Measurements from ENCODE around the gene CCNY.

The CCNY gene

GRCh38 chr10:35506741-35507140, 170.4 kb downstream of the CCNY start:
- no peak overlapping the region for H2AK5ac ChIP-seq (ENCODE audit: low read length, severe bottlenecking)
- no peak overlapping the region for H3K9ac ChIP-seq (ENCODE audit: low read length)
- H3K9me3 ChIP-seq (ENCODE audit: control insufficient read depth, low read length), result no peaks in the 10 kb centered on the region
- no peak overlapping the region for H2BK120ac ChIP-seq (ENCODE audit: low read depth, low read length)
- H3K27ac ChIP-seq (ENCODE audit: low read length, poor library complexity, severe bottlenecking), result no peak overlapping the region
- no peak overlapping the region for H2AFZ ChIP-seq (ENCODE audit: low read depth, low read length)
- no peak overlapping the region for H3K23ac ChIP-seq (ENCODE audit: low read length in 2 of 2)
- H3K36me3 ChIP-seq (ENCODE audit: control insufficient read depth in 1 of 2, insufficient read depth in 2 of 2, low read depth in 1 of 2, low read length in 2 of 2), result peaks cover 10 to 27% of the 10 kb centered on the region in 2 experiments
- no peak for DNase-seq
- no peak overlapping the region for H3K18ac ChIP-seq (ENCODE audit: low read depth in 1 of 2, low read length in 2 of 2)
- H4K8ac ChIP-seq (ENCODE audit: low read length), result no peak overlapping the region
- H2BK5ac ChIP-seq (ENCODE audit: low read depth, low read length, poor library complexity, severe bottlenecking), result no peak overlapping the region
- H3K4me2 ChIP-seq (ENCODE audit: low read length, poor library complexity, severe bottlenecking), result no peak overlapping the region
- peaks cover 45% of the 10 kb centered on the region for H3K79me1 ChIP-seq (replicated peaks; ENCODE audit: low read length, poor library complexity, severe bottlenecking)
- no peak overlapping the region for H2BK15ac ChIP-seq (ENCODE audit: low read depth, poor library complexity, severe bottlenecking)
- no peak overlapping the region for H2BK12ac ChIP-seq (ENCODE audit: low read length in 2 of 2)
- H3K4me3 ChIP-seq (ENCODE audit: insufficient read depth in 1 of 2, low read depth in 1 of 2, low read length in 2 of 2), result no peak overlapping the region
- H3K27me3 ChIP-seq (ENCODE audit: control insufficient read depth in 1 of 2, insufficient read depth in 1 of 2, low read length in 2 of 2), result no peaks in the 10 kb centered on the region
- no peak overlapping the region for H3K4ac ChIP-seq (ENCODE audit: low read depth in 1 of 2, low read length in 2 of 2)
- peaks cover 3% of the 10 kb centered on the region for H3K4me1 ChIP-seq (ENCODE audit: control insufficient read depth, insufficient read depth, low read depth, low read length)
- no peak overlapping the region for H4K91ac ChIP-seq (ENCODE audit: low read length)
- H3K14ac ChIP-seq (ENCODE audit: low read length in 2 of 2), result no peak overlapping the region

DNA sequence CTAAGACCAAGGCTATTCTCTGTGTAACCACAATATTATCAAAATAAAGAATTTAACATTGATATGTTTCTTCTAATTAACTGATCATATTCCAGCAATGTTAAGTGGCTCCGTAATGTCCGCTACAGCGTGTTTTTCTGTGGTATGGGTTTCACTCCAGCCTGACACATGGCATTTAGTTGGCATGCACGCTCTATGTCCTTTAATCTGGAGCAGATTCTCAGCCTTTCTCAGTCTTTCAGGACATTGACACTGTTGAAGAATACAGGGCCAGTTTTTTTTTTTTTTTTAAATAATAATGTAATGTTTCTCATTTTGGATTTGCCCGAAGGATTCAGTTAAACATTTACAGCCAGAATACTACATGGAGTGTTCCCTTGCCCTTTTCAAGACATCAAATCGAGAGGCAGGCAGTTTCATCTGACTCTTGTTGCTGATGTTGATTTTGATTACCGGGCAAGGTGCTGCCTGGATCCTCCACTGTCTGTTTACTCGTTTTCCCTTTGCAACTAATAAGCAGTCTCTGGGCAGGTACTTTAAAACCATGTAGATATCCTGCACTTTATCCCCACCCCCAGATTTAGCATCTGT, 171.3 kb downstream of the CCNY start:
- Histone ChIP-seq H3K79me1 (replicated peaks; ENCODE audit: low read length, poor library complexity, severe bottlenecking) (peaks cover 50% of the 10 kb centered on the region), H2BK12ac (ENCODE audit: low read length in 2 of 2) (no peak overlapping the region), H3K4me2 (ENCODE audit: low read length, poor library complexity, severe bottlenecking) (no peak overlapping the region), H3K9ac (ENCODE audit: low read length) (no peak overlapping the region), H2BK15ac (ENCODE audit: low read depth, poor library complexity, severe bottlenecking) (no peak overlapping the region), H4K8ac (ENCODE audit: low read length) (no peak overlapping the region), H3K36me3 (ENCODE audit: control insufficient read depth in 1 of 2, insufficient read depth in 2 of 2, low read depth in 1 of 2, low read length in 2 of 2) (peaks cover 7 to 28% of the 10 kb centered on the region in 2 experiments), H4K91ac (ENCODE audit: low read length) (no peak overlapping the region), H3K4me1 (ENCODE audit: control insufficient read depth, insufficient read depth, low read depth, low read length) (peaks cover 3% of the 10 kb centered on the region), H3K27ac (ENCODE audit: low read length, poor library complexity, severe bottlenecking) (no peak overlapping the region), H2BK120ac (ENCODE audit: low read depth, low read length) (no peak overlapping the region), H3K27me3 (ENCODE audit: control insufficient read depth in 1 of 2, insufficient read depth in 1 of 2, low read length in 2 of 2) (no peaks in the 10 kb centered on the region), H3K4me3 (ENCODE audit: insufficient read depth in 1 of 2, low read depth in 1 of 2, low read length in 2 of 2) (no peak overlapping the region), H3K4ac (ENCODE audit: low read depth in 1 of 2, low read length in 2 of 2) (no peak overlapping the region), H2BK5ac (ENCODE audit: low read depth, low read length, poor library complexity, severe bottlenecking) (no peak overlapping the region), H3K9me3 (ENCODE audit: control insufficient read depth, low read length) (no peaks in the 10 kb centered on the region), H3K18ac (ENCODE audit: low read depth in 1 of 2, low read length in 2 of 2) (no peak overlapping the region), H2AK5ac (ENCODE audit: low read length, severe bottlenecking) (no peak overlapping the region), H3K14ac (ENCODE audit: low read length in 2 of 2) (no peak overlapping the region), H2AFZ (ENCODE audit: low read depth, low read length) (no peak overlapping the region), H3K23ac (ENCODE audit: low read length in 2 of 2) (no peak overlapping the region)
- no peak for DNase-seq
- 98% methylated on average over 8 of the region's 8 CpGs for WGBS

- Histone ChIP-seq H3K4me2 (ENCODE audit: low read length, poor library complexity, severe bottlenecking) (no peak overlapping the region), H2BK5ac (ENCODE audit: low read depth, low read length, poor library complexity, severe bottlenecking) (no peak overlapping the region), H2AK5ac (ENCODE audit: low read length, severe bottlenecking) (no peak overlapping the region), H2BK15ac (ENCODE audit: low read depth, poor library complexity, severe bottlenecking) (no peak overlapping the region), H3K4me3 (ENCODE audit: insufficient read depth in 1 of 2, low read depth in 1 of 2, low read length in 2 of 2) (no peak overlapping the region), H3K27me3 (ENCODE audit: control insufficient read depth in 1 of 2, insufficient read depth in 1 of 2, low read length in 2 of 2) (no peaks in the 10 kb centered on the region), H3K18ac (ENCODE audit: low read depth in 1 of 2, low read length in 2 of 2) (no peak overlapping the region), H2AFZ (ENCODE audit: low read depth, low read length) (no peak overlapping the region), H3K4ac (ENCODE audit: low read depth in 1 of 2, low read length in 2 of 2) (no peak overlapping the region), H4K91ac (ENCODE audit: low read length) (no peak overlapping the region), H2BK120ac (ENCODE audit: low read depth, low read length) (no peak overlapping the region), H2BK12ac (ENCODE audit: low read length in 2 of 2) (no peak overlapping the region), H4K8ac (ENCODE audit: low read length) (no peak overlapping the region), H3K9ac (ENCODE audit: low read length) (no peak overlapping the region), H3K14ac (ENCODE audit: low read length in 2 of 2) (no peak overlapping the region), H3K23ac (ENCODE audit: low read length in 2 of 2) (no peak overlapping the region), H3K4me1 (ENCODE audit: control insufficient read depth, insufficient read depth, low read depth, low read length) (peaks cover 3% of the 10 kb centered on the region), H3K36me3 (ENCODE audit: control insufficient read depth in 1 of 2, insufficient read depth in 2 of 2, low read depth in 1 of 2, low read length in 2 of 2) (peaks cover 7 to 19% of the 10 kb centered on the region in 2 experiments), H3K79me1 (replicated peaks; ENCODE audit: low read length, poor library complexity, severe bottlenecking) (peaks cover 50% of the 10 kb centered on the region), H3K9me3 (ENCODE audit: control insufficient read depth, low read length) (no peaks in the 10 kb centered on the region), H3K27ac (ENCODE audit: low read length, poor library complexity, severe bottlenecking) (no peak overlapping the region)
- 82% methylated on average over 1 of the region's 1 CpG for WGBS
- DNase-seq, result no peak
Measured at GRCh38 chr10:35508647-35509046, 172.3 kb downstream of the CCNY start.

- Histone ChIP-seq H2AK5ac (ENCODE audit: low read length, severe bottlenecking) (no peak overlapping the region), H3K9ac (ENCODE audit: low read length) (no peak overlapping the region), H2BK5ac (ENCODE audit: low read depth, low read length, poor library complexity, severe bottlenecking) (no peak overlapping the region), H3K4me3 (ENCODE audit: insufficient read depth in 1 of 2, low read depth in 1 of 2, low read length in 2 of 2) (no peak overlapping the region), H3K18ac (ENCODE audit: low read depth in 1 of 2, low read length in 2 of 2) (no peak overlapping the region), H2BK12ac (ENCODE audit: low read length in 2 of 2) (no peak overlapping the region), H3K23ac (ENCODE audit: low read length in 2 of 2) (no peak overlapping the region), H2BK120ac (ENCODE audit: low read depth, low read length) (no peak overlapping the region), H3K4me2 (ENCODE audit: low read length, poor library complexity, severe bottlenecking) (no peak overlapping the region), H3K36me3 (ENCODE audit: control insufficient read depth in 1 of 2, insufficient read depth in 2 of 2, low read depth in 1 of 2, low read length in 2 of 2) (peaks cover 7 to 13% of the 10 kb centered on the region in 2 experiments), H3K27ac (ENCODE audit: low read length, poor library complexity, severe bottlenecking) (no peak overlapping the region), H3K79me1 (replicated peaks; ENCODE audit: low read length, poor library complexity, severe bottlenecking) (peaks cover 51% of the 10 kb centered on the region), H4K91ac (ENCODE audit: low read length) (no peak overlapping the region), H2BK15ac (ENCODE audit: low read depth, poor library complexity, severe bottlenecking) (no peak overlapping the region), H3K4ac (ENCODE audit: low read depth in 1 of 2, low read length in 2 of 2) (no peak overlapping the region), H3K14ac (ENCODE audit: low read length in 2 of 2) (no peak overlapping the region), H3K9me3 (ENCODE audit: control insufficient read depth, low read length) (no peaks in the 10 kb centered on the region), H2AFZ (ENCODE audit: low read depth, low read length) (no peak overlapping the region), H4K8ac (ENCODE audit: low read length) (no peak overlapping the region), H3K4me1 (ENCODE audit: control insufficient read depth, insufficient read depth, low read depth, low read length) (peaks cover 5% of the 10 kb centered on the region), H3K27me3 (ENCODE audit: control insufficient read depth in 1 of 2, insufficient read depth in 1 of 2, low read length in 2 of 2) (no peaks in the 10 kb centered on the region)
- no peak for DNase-seq
- 97% methylated on average over 7 of the region's 8 CpGs for WGBS
Measured at GRCh38 chr10:35510891-35511290, 174.6 kb downstream of the CCNY start.
